Panc1 (cell line): ENCODE measurements around the gene TM4SF20.

Experiments used
- TF ChIP-seq, protein P1 (sequence below): fragments of 450-650 bp; IDR thresholded peaks from 2 replicates; pipeline ENCODE4 v1.5.1; 2017; ENCODE audit warnings: mild to moderate bottlenecking
- TF ChIP-seq, protein P2 (sequence below), 2 experiments: IDR thresholded peaks; 2 replicates each; pipeline ENCODE4 v1.6.1; 2011 to 2012; ENCODE audit warnings: low read depth in 2 of 2, control low read depth in 1 of 2, low read length in 1 of 2, mild to moderate bottlenecking in 1 of 2, moderate library complexity in 1 of 2; ENCODE audit not compliant: insufficient read depth in 1 of 2

GRCh38 chr2:227377467-227378351 lies 1.4 kb downstream of the TM4SF20 start:
- TF ChIP-seq, protein P1, sequence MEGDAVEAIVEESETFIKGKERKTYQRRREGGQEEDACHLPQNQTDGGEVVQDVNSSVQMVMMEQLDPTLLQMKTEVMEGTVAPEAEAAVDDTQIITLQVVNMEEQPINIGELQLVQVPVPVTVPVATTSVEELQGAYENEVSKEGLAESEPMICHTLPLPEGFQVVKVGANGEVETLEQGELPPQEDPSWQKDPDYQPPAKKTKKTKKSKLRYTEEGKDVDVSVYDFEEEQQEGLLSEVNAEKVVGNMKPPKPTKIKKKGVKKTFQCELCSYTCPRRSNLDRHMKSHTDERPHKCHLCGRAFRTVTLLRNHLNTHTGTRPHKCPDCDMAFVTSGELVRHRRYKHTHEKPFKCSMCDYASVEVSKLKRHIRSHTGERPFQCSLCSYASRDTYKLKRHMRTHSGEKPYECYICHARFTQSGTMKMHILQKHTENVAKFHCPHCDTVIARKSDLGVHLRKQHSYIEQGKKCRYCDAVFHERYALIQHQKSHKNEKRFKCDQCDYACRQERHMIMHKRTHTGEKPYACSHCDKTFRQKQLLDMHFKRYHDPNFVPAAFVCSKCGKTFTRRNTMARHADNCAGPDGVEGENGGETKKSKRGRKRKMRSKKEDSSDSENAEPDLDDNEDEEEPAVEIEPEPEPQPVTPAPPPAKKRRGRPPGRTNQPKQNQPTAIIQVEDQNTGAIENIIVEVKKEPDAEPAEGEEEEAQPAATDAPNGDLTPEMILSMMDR, result peak; percentile 45; the same call in 1 of the 2 replicates
- TF ChIP-seq, protein P2, sequence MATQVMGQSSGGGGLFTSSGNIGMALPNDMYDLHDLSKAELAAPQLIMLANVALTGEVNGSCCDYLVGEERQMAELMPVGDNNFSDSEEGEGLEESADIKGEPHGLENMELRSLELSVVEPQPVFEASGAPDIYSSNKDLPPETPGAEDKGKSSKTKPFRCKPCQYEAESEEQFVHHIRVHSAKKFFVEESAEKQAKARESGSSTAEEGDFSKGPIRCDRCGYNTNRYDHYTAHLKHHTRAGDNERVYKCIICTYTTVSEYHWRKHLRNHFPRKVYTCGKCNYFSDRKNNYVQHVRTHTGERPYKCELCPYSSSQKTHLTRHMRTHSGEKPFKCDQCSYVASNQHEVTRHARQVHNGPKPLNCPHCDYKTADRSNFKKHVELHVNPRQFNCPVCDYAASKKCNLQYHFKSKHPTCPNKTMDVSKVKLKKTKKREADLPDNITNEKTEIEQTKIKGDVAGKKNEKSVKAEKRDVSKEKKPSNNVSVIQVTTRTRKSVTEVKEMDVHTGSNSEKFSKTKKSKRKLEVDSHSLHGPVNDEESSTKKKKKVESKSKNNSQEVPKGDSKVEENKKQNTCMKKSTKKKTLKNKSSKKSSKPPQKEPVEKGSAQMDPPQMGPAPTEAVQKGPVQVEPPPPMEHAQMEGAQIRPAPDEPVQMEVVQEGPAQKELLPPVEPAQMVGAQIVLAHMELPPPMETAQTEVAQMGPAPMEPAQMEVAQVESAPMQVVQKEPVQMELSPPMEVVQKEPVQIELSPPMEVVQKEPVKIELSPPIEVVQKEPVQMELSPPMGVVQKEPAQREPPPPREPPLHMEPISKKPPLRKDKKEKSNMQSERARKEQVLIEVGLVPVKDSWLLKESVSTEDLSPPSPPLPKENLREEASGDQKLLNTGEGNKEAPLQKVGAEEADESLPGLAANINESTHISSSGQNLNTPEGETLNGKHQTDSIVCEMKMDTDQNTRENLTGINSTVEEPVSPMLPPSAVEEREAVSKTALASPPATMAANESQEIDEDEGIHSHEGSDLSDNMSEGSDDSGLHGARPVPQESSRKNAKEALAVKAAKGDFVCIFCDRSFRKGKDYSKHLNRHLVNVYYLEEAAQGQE (IDR thresholded peaks at IDR 0.05; ENCODE audit: insufficient read depth in 1 of 2, low read depth in 2 of 2, low read length in 1 of 2), result no peak
